Measurements from ENCODE around the gene ST6GALNAC5.

GRCh38 chr1:76830373-76830772 lies 36.9 kb upstream of the ST6GALNAC5 start:
- no peak for TF ChIP-seq CTCF (IDR thresholded peaks at IDR 0.05; ENCODE audit: insufficient read depth, low read length)
- TF ChIP-seq POLR2AphosphoS5 (IDR thresholded peaks at IDR 0.05; ENCODE audit: low read depth) = no peak
- no peak for TF ChIP-seq SPI1 (IDR thresholded peaks at IDR 0.05; ENCODE audit: borderline replicate concordance, low read depth)

All from HL-60 (cell line).